Ascending aorta (tissue), 2 donors: ENCODE data around the gene CEP152. TPM values are rescaled to one million over a fixed set of nuclear protein-coding genes. Genes with fewer than 3 reads are reported as not detected.

Experiments used
- DNase-seq, 2 donors: peaks; one replicate each; pipeline ENCODE4 v3.0.0-alpha.2; 2019; ENCODE audit warnings: low spot score in 2 of 2
- H3K27ac ChIP-seq, 2 donors: fragments of 200-600 bp; sonication (generic); one replicate each; pipeline ENCODE4 v1.5.1; 2016 to 2017; ENCODE audit warnings: mild to moderate bottlenecking in 1 of 2
- H3K27me3 ChIP-seq: fragments of 200-600 bp; sonication (generic); one replicate; pipeline ENCODE4 v1.5.1; 2017
- H3K36me3 ChIP-seq, 2 donors: fragments of 200-600 bp; sonication (generic); one replicate each; pipeline ENCODE4 v1.5.1; 2016
- H3K4me1 ChIP-seq, 2 donors: fragments of 200-600 bp; sonication (generic); one replicate each; pipeline ENCODE4 v1.5.1; 2016 to 2017; ENCODE audit warnings: mild to moderate bottlenecking in 1 of 2
- H3K4me3 ChIP-seq, 2 donors: fragments of 200-600 bp; sonication (generic); one replicate each; pipeline ENCODE4 v1.5.1; 2016 to 2017; ENCODE audit warnings: mild to moderate bottlenecking in 1 of 2
- H3K9me3 ChIP-seq, 2 donors: fragments of 200-600 bp; sonication (generic); one replicate each; pipeline ENCODE4 v1.5.1; 2016
- intact Hi-C: fragments of 100-400 bp; cut with DNase I; formaldehyde crosslinking; loops from one replicate; pipeline ENCODE4 v1.15.1; 2023
- total RNA-seq: library from RNA; depleted of rRNA; stranded (reverse); fragments of >200 nt; gene quantifications from one replicate; pipeline ENCODE4 v1.1.0, GENCODE V29; 2016
- TF ChIP-seq, protein P1 (sequence below), 3 experiments: fragments of 200-600 bp in 2 of 3; fragments of 450-650 bp in 1 of 3; sonication (generic) in 2 of 3; IDR thresholded peaks; one replicate each; pipeline ENCODE4 v1.5.1; 2016 to 2019; ENCODE audit warnings: antibody characterized with exemption in 3 of 3, mild to moderate bottlenecking in 1 of 3, moderate library complexity in 1 of 3

Gene CEP152
- total RNA-seq, 1 donor from 2014 or later = 1.1 TPM

DNA sequence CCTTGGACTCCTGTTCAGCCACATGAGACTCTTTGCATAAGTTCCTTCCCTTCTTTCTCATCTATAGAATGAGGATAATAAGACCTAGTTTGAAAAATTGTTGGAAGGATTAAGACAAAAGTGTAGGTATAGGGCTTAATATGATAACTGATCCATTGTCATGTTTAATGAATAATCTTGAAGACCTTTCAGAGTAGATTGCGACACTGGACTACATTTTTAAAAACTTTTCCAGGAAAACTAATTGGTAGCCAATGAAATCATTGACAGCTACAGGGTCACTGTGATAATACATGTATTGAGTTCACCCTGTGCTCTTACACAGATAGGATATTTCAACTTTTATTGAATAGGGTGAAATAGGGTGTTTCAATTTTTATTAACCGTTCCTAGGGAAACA is 86.9 kb downstream of the CEP152 start:
- TF ChIP-seq, protein P1, sequence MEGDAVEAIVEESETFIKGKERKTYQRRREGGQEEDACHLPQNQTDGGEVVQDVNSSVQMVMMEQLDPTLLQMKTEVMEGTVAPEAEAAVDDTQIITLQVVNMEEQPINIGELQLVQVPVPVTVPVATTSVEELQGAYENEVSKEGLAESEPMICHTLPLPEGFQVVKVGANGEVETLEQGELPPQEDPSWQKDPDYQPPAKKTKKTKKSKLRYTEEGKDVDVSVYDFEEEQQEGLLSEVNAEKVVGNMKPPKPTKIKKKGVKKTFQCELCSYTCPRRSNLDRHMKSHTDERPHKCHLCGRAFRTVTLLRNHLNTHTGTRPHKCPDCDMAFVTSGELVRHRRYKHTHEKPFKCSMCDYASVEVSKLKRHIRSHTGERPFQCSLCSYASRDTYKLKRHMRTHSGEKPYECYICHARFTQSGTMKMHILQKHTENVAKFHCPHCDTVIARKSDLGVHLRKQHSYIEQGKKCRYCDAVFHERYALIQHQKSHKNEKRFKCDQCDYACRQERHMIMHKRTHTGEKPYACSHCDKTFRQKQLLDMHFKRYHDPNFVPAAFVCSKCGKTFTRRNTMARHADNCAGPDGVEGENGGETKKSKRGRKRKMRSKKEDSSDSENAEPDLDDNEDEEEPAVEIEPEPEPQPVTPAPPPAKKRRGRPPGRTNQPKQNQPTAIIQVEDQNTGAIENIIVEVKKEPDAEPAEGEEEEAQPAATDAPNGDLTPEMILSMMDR (IDR thresholded peaks at IDR 0.05) = no peak
- intact Hi-C loops = no loop called here

DNA sequence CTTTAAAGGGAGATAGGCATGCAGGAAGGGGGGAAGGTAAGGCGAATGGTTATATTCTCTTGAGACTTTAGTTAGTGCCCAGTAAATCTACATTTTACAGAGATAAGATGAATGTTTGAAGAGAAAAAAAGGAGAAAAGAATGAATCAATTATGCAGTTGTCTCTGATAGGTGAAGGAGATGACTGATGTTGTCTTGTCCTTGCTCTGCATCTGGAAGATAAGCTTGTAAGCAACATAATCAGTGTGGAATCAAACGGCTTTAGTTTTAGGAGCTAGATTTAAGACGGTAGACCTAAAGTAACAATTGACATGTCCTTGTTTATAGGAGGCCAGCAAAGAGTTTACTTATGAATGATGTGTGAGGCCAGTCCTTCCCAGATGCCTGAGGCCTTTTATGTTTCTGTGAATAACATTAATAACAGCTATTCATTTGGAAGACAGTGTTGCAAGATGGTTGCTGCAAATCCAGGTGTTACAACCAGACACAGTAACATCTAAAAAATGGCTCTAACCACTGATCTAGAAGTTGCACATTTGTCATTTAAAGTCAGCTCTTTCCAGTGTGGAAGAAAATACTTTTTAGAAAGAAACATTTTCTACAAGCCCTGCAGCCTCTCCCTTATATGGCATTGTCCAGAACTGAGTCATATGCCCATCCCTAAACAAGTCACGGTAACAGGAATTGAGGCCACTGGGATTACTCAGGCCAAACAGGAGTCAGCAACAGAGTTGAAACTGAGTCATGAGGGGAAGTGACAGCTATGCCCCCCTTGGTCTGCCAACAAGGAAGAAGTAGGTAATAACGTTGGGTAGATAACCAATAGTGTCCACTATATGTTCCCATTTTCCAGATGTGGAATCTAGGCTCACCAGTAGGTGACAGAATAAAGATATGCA is 87.9 kb downstream of the CEP152 start:
- intact Hi-C loops = no loop called here
- H3K27me3 ChIP-seq = no peaks in the 10 kb centered on the region
- DNase-seq = no peak
- no peak overlapping the region for H3K4me3 ChIP-seq
- H3K27ac ChIP-seq = no peak overlapping the region
- no peaks in the 10 kb centered on the region for H3K9me3 ChIP-seq
- TF ChIP-seq, protein P1 (IDR thresholded peaks at IDR 0.05) = no peak
- no peaks in the 10 kb centered on the region for H3K36me3 ChIP-seq
- no peaks in the 10 kb centered on the region for H3K4me1 ChIP-seq

More for the DNA sequence above, 86.9 kb downstream of the CEP152 start:
- Histone ChIP-seq H3K27me3 (no peaks in the 10 kb centered on the region), H3K27ac (no peak overlapping the region), H3K9me3 (no peaks in the 10 kb centered on the region), H3K4me1 (no peaks in the 10 kb centered on the region), H3K36me3 (no peaks in the 10 kb centered on the region), H3K4me3 (no peak overlapping the region)
- DNase-seq = no peak

DNA sequence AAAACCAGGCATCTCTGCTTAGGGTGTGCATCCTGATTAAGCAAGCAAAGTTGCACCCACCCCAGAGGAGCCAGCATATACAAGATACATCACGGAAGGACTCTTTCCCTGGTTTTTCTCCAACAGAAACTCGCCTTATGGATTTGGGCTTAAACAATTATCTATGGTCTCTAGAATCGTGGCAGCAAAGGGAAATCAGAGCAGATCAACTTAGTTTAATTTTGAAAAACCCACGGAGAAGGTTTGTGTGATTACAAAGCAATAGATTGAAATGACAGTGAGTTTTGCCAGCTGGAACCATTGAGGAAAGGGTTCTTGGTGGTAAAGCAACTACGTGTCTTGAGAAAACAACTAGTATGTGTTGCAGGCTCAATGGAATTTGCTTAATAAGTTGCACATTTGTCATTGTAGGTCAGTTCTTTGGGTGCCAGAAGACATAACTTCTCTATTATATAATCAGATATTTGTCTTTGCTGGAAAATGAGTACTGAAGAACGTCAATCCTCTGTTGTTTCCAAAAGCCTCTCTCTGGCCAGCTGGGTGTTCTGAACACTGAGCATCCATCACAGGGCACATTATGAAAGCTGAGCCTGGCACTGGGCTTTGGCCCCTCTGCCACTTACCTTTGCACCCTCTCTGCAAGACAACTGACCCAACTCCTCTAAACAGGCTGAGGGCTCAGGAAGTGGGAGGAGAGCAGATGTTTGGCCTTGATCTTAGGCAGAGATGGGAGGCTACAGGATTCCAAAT is 89.6 kb downstream of the CEP152 start:
- no peaks in the 10 kb centered on the region for H3K27me3 ChIP-seq
- peaks cover 0 to 6% of the 10 kb centered on the region in 2 donors for H3K9me3 ChIP-seq
- no peak overlapping the region for H3K4me3 ChIP-seq
- TF ChIP-seq, protein P1 (IDR thresholded peaks at IDR 0.05) = no peak
- H3K4me1 ChIP-seq = no peaks in the 10 kb centered on the region
- intact Hi-C loops = no loop called here
- H3K36me3 ChIP-seq = no peaks in the 10 kb centered on the region
- H3K27ac ChIP-seq = no peak overlapping the region
- DNase-seq = no peak

DNA sequence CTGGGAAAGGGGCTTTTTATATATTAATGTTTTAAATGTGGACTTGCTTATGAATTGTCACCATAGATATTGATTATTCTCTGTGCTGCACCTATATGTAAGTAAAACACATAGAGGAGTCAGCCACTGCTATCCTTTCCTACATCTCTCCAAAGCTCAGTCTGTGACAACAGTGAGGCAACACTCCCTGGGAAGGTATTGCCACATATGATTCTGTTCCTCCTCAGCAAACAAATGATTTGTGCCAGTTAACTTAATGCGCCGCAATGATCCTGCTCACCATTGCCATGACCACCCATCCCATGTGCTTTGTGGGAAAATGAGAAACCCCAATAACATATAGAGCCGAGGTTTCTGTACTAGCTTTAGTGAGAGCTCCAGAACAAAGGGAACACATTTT is 90.2 kb downstream of the CEP152 start:
- Histone ChIP-seq H3K36me3 (no peaks in the 10 kb centered on the region), H3K27ac (no peak overlapping the region), H3K4me3 (no peak overlapping the region), H3K4me1 (no peaks in the 10 kb centered on the region), H3K9me3 (peaks cover 4 to 12% of the 10 kb centered on the region in 2 donors), H3K27me3 (no peaks in the 10 kb centered on the region)
- intact Hi-C loops = no loop called here
- TF ChIP-seq, protein P1 (IDR thresholded peaks at IDR 0.05) = no peak
- DNase-seq = no peak

DNA sequence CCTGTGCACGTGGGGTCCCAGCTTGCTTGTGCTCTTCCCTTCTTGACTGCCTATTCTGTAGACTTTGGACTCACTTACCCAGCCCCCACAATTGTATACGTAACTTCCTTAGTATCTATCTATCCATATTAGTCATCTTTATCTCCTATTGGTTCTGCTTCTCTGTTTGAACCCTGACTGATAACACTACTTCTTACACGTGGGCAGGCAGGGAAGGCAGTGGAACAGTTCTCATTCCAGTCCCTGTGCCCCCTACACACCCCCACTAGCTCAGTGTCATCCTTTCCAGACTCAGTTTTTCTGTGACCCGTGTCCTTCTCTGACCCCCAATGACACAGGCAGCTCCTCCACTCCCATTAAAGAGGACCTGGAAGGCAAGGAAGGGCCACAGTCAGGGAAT is 91.2 kb downstream of the CEP152 start:
- Histone ChIP-seq H3K4me1 (no peaks in the 10 kb centered on the region), H3K27ac (no peak overlapping the region), H3K36me3 (no peaks in the 10 kb centered on the region), H3K27me3 (no peaks in the 10 kb centered on the region), H3K9me3 (peaks cover 6 to 16% of the 10 kb centered on the region in 2 donors), H3K4me3 (no peak overlapping the region)
- TF ChIP-seq, protein P1 (IDR thresholded peaks at IDR 0.05) = no peak
- intact Hi-C loops = no loop called here
- DNase-seq = no peak
